ENCODE results near the gene NOX5. TPM values are rescaled to one million over a fixed set of nuclear protein-coding genes. Genes with fewer than 3 reads are reported as not detected.

Gene NOX5
- total RNA-seq, 1 experiment from 2014 or later = 0.91 TPM

DNA sequence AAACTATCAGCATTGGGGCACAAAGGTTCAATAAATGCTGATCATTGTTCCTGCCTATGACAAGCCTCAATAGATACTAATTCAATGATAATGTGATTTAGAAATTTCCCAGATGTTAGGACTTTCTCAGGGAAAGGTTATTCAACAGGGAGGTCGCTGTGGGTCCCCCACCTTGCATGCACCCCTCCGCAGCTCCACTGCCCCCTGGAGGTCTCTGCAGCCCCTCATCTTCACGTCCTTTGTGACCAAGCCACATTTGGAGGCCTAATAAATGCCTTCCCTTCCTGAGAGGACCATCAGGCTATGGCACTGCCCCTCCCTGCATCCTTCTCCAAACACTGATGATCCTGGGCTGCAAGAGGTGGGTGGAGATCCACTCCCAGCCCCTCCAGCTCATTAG lies 50.2 kb downstream of the NOX5 start:
- Histone ChIP-seq H3K4me1 (ENCODE audit: control insufficient read depth in 1 of 2, insufficient read depth in 2 of 2, low read length in 2 of 2) (peaks cover 0 to 6% of the 10 kb centered on the region in 2 experiments; a peak in 1 of 4 replicates), H3K27ac (ENCODE audit: low read depth, low read length) (no peak overlapping the region), H4K20me1 (ENCODE audit: insufficient read depth) (no peaks in the 10 kb centered on the region), H3K36me3 (ENCODE audit: control insufficient read depth in 1 of 2, insufficient read depth in 2 of 2, low read length in 2 of 2) (no peaks in the 10 kb centered on the region), H3K79me2 (ENCODE audit: insufficient read depth, low read length) (no peaks in the 10 kb centered on the region), H3K27me3 (ENCODE audit: insufficient read depth, low read length) (no peaks in the 10 kb centered on the region), H2AFZ (ENCODE audit: low read depth, low read length, poor library complexity, severe bottlenecking) (no peak overlapping the region), H3K9ac (ENCODE audit: low read length) (no peak overlapping the region), H3K9me2 (ENCODE audit: insufficient read depth) (no peaks in the 10 kb centered on the region), H3K4me2 (ENCODE audit: low read length) (no peak overlapping the region), H3K4me3 (replicated peaks in 1 of 2; ENCODE audit: low read depth in 1 of 2, low read length in 2 of 2) (no peak overlapping the region), H3K9me3 (ENCODE audit: control insufficient read depth in 1 of 2, insufficient read depth in 1 of 2, low read depth in 1 of 2, low read length in 2 of 2) (no peaks in the 10 kb centered on the region)
- TF ChIP-seq SP1 (IDR thresholded peaks at IDR 0.05; ENCODE audit: low read depth) = no peak
- TF ChIP-seq JUND (IDR thresholded peaks at IDR 0.05) = no peak
- DNase-seq (ENCODE audit: low read depth, low spot score) (no peak), ATAC-seq (no peak)
- intact Hi-C loops (cut with micrococcal nuclease) = no loop called here
- CTCF ChIA-PET = no interaction called here
- POLR2A ChIA-PET = no interaction called here
- BruUV-seq (replicated peaks) = no TSS peak
- RAD21 ChIA-PET (ENCODE audit: low non-redundant PET in 1 of 2, low total read pairs in 2 of 2, uncharacterized antibody in 2 of 2, unreplicated experiment in 2 of 2) = no interaction called here

DNA sequence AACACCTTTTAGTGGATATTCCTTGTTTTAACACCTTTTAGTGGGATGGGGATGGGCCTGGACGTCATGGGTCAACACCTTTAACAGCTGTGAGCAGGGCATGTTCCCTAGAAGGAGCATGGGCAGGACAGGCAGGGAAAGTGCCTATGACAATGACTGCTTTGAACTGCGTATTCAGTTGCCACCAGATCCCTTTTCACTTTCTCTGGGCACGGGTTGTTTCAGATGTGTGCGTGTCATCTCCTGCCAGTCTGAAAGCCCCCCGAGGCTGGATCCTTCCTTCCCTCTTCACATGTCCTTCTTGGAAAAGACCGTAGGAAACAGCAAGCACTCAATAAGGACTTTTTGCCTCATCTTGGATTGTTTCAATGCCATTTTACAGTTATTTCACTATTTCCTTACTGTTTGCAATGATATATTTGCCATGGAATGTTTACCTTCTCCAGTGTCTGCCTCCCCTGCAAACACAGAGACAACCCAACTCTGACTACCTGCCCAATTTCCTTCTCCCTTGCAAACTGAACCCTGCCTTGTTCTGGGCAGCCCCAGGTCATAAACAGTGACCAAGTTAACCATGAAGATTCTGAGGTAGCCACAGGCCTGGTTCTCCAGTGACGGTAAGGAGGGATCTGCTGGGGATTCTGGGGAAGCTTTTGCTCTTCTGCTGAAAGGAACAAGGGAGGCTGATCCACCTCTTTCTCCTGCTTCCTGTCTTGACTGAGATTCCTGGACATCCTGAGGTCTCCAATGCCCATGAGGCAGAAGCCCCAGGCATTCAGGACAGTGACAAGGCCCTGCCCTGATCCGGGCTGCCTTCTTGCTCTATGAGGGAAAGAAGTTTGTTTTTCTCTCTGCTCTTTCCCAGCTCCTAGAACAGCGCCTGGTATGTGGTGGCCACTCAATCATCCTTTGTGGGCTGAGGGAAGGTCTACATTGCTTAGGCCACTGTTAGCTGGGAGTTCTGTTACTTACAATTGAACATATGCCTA lies 51.8 kb downstream of the NOX5 start:
- H3K79me2 ChIP-seq (ENCODE audit: insufficient read depth, low read length) = no peaks in the 10 kb centered on the region
- H3K27ac ChIP-seq (ENCODE audit: low read depth, low read length) = no peak overlapping the region
- intact Hi-C loops (cut with micrococcal nuclease) = no loop called here
- H3K4me3 ChIP-seq (replicated peaks in 1 of 2; ENCODE audit: low read depth in 1 of 2, low read length in 2 of 2) = no peak overlapping the region
- H4K20me1 ChIP-seq (ENCODE audit: insufficient read depth) = no peaks in the 10 kb centered on the region
- H3K9ac ChIP-seq (ENCODE audit: low read length) = no peak overlapping the region
- no peaks in the 10 kb centered on the region for H3K4me1 ChIP-seq (ENCODE audit: control insufficient read depth in 1 of 2, insufficient read depth in 2 of 2, low read length in 2 of 2)
- no peak for ATAC-seq
- ChIA-PET RAD21 (ENCODE audit: low non-redundant PET in 1 of 2, low total read pairs in 2 of 2, uncharacterized antibody in 2 of 2, unreplicated experiment in 2 of 2) (no interaction called here), POLR2A (no interaction called here), CTCF (interaction anchor here (1.5 kb wide), 1 partner anchor 7 kb away, joined by 6 read pairs; no protein-coding TSS in a partner anchor)
- no TSS peak for BruUV-seq (replicated peaks)
- H3K27me3 ChIP-seq (ENCODE audit: insufficient read depth, low read length) = no peaks in the 10 kb centered on the region
- H3K4me2 ChIP-seq (ENCODE audit: low read length) = no peak overlapping the region
- no peaks in the 10 kb centered on the region for H3K9me3 ChIP-seq (ENCODE audit: control insufficient read depth in 1 of 2, insufficient read depth in 1 of 2, low read depth in 1 of 2, low read length in 2 of 2)
- H3K9me2 ChIP-seq (ENCODE audit: insufficient read depth) = no peaks in the 10 kb centered on the region
- H2AFZ ChIP-seq (ENCODE audit: low read depth, low read length, poor library complexity, severe bottlenecking) = no peak overlapping the region
- H3K36me3 ChIP-seq (ENCODE audit: control insufficient read depth in 1 of 2, insufficient read depth in 2 of 2, low read length in 2 of 2) = no peaks in the 10 kb centered on the region
- DNase-seq (ENCODE audit: low read depth, low spot score) = no peak
- no peak for TF ChIP-seq POLR2AphosphoS5 (IDR thresholded peaks at IDR 0.05; ENCODE audit: low read depth, low read length)
- TF ChIP-seq POLR2A (IDR thresholded peaks at IDR 0.05; ENCODE audit: borderline replicate concordance, extremely low read depth, insufficient read depth, insufficient read length) = no peak
- no peak for TF ChIP-seq CEBPB (IDR thresholded peaks at IDR 0.05; ENCODE audit: low read depth)
- no peak for TF ChIP-seq EZH2 (IDR thresholded peaks at IDR 0.05)
- TF ChIP-seq, protein P1, sequence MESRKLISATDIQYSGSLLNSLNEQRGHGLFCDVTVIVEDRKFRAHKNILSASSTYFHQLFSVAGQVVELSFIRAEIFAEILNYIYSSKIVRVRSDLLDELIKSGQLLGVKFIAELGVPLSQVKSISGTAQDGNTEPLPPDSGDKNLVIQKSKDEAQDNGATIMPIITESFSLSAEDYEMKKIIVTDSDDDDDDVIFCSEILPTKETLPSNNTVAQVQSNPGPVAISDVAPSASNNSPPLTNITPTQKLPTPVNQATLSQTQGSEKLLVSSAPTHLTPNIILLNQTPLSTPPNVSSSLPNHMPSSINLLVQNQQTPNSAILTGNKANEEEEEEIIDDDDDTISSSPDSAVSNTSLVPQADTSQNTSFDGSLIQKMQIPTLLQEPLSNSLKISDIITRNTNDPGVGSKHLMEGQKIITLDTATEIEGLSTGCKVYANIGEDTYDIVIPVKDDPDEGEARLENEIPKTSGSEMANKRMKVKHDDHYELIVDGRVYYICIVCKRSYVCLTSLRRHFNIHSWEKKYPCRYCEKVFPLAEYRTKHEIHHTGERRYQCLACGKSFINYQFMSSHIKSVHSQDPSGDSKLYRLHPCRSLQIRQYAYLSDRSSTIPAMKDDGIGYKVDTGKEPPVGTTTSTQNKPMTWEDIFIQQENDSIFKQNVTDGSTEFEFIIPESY (IDR thresholded peaks at IDR 0.05; ENCODE audit: extremely low read depth, insufficient replicate concordance, low read length) = no peak
- no peak for TF ChIP-seq YY1 (IDR thresholded peaks at IDR 0.05; ENCODE audit: extremely low read depth, insufficient replicate concordance, low read depth, low read length)
- no peak for TF ChIP-seq ZNF274 (IDR thresholded peaks at IDR 0.05; ENCODE audit: low read depth, low read length)
- TF ChIP-seq, protein P2, sequence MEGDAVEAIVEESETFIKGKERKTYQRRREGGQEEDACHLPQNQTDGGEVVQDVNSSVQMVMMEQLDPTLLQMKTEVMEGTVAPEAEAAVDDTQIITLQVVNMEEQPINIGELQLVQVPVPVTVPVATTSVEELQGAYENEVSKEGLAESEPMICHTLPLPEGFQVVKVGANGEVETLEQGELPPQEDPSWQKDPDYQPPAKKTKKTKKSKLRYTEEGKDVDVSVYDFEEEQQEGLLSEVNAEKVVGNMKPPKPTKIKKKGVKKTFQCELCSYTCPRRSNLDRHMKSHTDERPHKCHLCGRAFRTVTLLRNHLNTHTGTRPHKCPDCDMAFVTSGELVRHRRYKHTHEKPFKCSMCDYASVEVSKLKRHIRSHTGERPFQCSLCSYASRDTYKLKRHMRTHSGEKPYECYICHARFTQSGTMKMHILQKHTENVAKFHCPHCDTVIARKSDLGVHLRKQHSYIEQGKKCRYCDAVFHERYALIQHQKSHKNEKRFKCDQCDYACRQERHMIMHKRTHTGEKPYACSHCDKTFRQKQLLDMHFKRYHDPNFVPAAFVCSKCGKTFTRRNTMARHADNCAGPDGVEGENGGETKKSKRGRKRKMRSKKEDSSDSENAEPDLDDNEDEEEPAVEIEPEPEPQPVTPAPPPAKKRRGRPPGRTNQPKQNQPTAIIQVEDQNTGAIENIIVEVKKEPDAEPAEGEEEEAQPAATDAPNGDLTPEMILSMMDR (IDR thresholded peaks at IDR 0.05 in 2 of 3, conservative IDR thresholded peaks at IDR 0.05 in 1 of 3; ENCODE audit: borderline replicate concordance in 1 of 3, insufficient read depth in 1 of 3, low read depth in 2 of 3, low read length in 2 of 3) = no peak
